Measurements from ENCODE around the gene AGRN.
"Not testable (repeated sequence)": the region's sequence is repeated elsewhere in the genome, so short reads cannot be mapped to it uniquely, and the experiment has no call there.

Gene AGRN

GRCh38 chr1:982765-983436 is 37.0 kb upstream of the AGRN start:
- H3K79me2 ChIP-seq (ENCODE audit: control insufficient read depth, insufficient read depth, low read length, unreplicated experiment) = no peaks in the 10 kb centered on the region
- H2AFZ ChIP-seq (ENCODE audit: low read length, unreplicated experiment) = no peak overlapping the region
- H3K27me3 ChIP-seq (ENCODE audit: insufficient read depth, low read length) = peaks cover 7% of the 10 kb centered on the region; the same call in 1 of the 2 replicates
- no peak overlapping the region for H3K27ac ChIP-seq (ENCODE audit: low read depth, low read length)
- H3K4me3 ChIP-seq (ENCODE audit: low read depth, low read length) = no peak overlapping the region
- no peaks in the 10 kb centered on the region for H3K4me1 ChIP-seq (ENCODE audit: control insufficient read depth, insufficient read depth, low read length, unreplicated experiment)
- no peaks in the 10 kb centered on the region for H3K36me3 ChIP-seq (ENCODE audit: insufficient read depth, low read length)

- Histone ChIP-seq H3K4me3 (ENCODE audit: low read depth, low read length) (peak overlapping the region; percentile 58; the same call in 1 of the 2 replicates), H3K27ac (ENCODE audit: low read depth, low read length) (no peak overlapping the region), H3K36me3 (ENCODE audit: insufficient read depth, low read length) (no peaks in the 10 kb centered on the region), H3K27me3 (ENCODE audit: insufficient read depth, low read length) (peaks cover 9% of the 10 kb centered on the region; the same call in 1 of the 2 replicates), H3K4me1 (ENCODE audit: control insufficient read depth, insufficient read depth, low read length, unreplicated experiment) (no peaks in the 10 kb centered on the region), H2AFZ (ENCODE audit: low read length, unreplicated experiment) (no peak overlapping the region), H3K79me2 (ENCODE audit: control insufficient read depth, insufficient read depth, low read length, unreplicated experiment) (no peaks in the 10 kb centered on the region)
Measured at GRCh38 chr1:983798-984475, 36.0 kb upstream of the AGRN start.

- H3K36me3 ChIP-seq (ENCODE audit: insufficient read depth, low read length) = no peaks in the 10 kb centered on the region
- no peaks in the 10 kb centered on the region for H3K79me2 ChIP-seq (ENCODE audit: control insufficient read depth, insufficient read depth, low read length, unreplicated experiment)
- peak overlapping the region; percentile 58; the same call in 1 of the 2 replicates for H3K4me3 ChIP-seq (ENCODE audit: low read depth, low read length)
- peaks cover 14% of the 10 kb centered on the region; the same call in 1 of the 2 replicates for H3K27me3 ChIP-seq (ENCODE audit: insufficient read depth, low read length)
- no peaks in the 10 kb centered on the region for H3K4me1 ChIP-seq (ENCODE audit: control insufficient read depth, insufficient read depth, low read length, unreplicated experiment)
- H3K27ac ChIP-seq (ENCODE audit: low read depth, low read length) = no peak overlapping the region
- H2AFZ ChIP-seq (ENCODE audit: low read length, unreplicated experiment) = no peak overlapping the region
Measured at GRCh38 chr1:984476-984814, 35.5 kb upstream of the AGRN start.

- no peak overlapping the region for H3K4me3 ChIP-seq (ENCODE audit: low read depth, low read length)
- no peaks in the 10 kb centered on the region for H3K79me2 ChIP-seq (ENCODE audit: control insufficient read depth, insufficient read depth, low read length, unreplicated experiment)
- no peak overlapping the region for H2AFZ ChIP-seq (ENCODE audit: low read length, unreplicated experiment)
- no peak overlapping the region for H3K27ac ChIP-seq (ENCODE audit: low read depth, low read length)
- H3K27me3 ChIP-seq (ENCODE audit: insufficient read depth, low read length) = peaks cover 16% of the 10 kb centered on the region; the same call in 1 of the 2 replicates
- H3K4me1 ChIP-seq (ENCODE audit: control insufficient read depth, insufficient read depth, low read length, unreplicated experiment) = no peaks in the 10 kb centered on the region
- H3K36me3 ChIP-seq (ENCODE audit: insufficient read depth, low read length) = no peaks in the 10 kb centered on the region
Measured at GRCh38 chr1:985126-985525, 34.8 kb upstream of the AGRN start.

- not testable (repeated sequence) for H3K4me1 ChIP-seq (ENCODE audit: control insufficient read depth, insufficient read depth, low read length, unreplicated experiment); H3K79me2 ChIP-seq (ENCODE audit: control insufficient read depth, insufficient read depth, low read length, unreplicated experiment); H3K27me3 ChIP-seq (ENCODE audit: insufficient read depth, low read length); H2AFZ ChIP-seq (ENCODE audit: low read length, unreplicated experiment); H3K36me3 ChIP-seq (ENCODE audit: insufficient read depth, low read length); H3K27ac ChIP-seq (ENCODE audit: low read depth, low read length); H3K4me3 ChIP-seq (ENCODE audit: low read depth, low read length)
Measured at GRCh38 chr1:988061-988460, 31.9 kb upstream of the AGRN start.

- H3K79me2 ChIP-seq (ENCODE audit: control insufficient read depth, insufficient read depth, low read length, unreplicated experiment); H2AFZ ChIP-seq (ENCODE audit: low read length, unreplicated experiment); H3K4me1 ChIP-seq (ENCODE audit: control insufficient read depth, insufficient read depth, low read length, unreplicated experiment); H3K36me3 ChIP-seq (ENCODE audit: insufficient read depth, low read length); H3K27ac ChIP-seq (ENCODE audit: low read depth, low read length); H3K4me3 ChIP-seq (ENCODE audit: low read depth, low read length); H3K27me3 ChIP-seq (ENCODE audit: insufficient read depth, low read length): not testable (repeated sequence)
Measured at GRCh38 chr1:991275-991674, 28.6 kb upstream of the AGRN start.

- Histone ChIP-seq H3K4me1 (ENCODE audit: control insufficient read depth, insufficient read depth, low read length, unreplicated experiment) (no peaks in the 10 kb centered on the region), H2AFZ (ENCODE audit: low read length, unreplicated experiment) (no peak overlapping the region), H3K4me3 (ENCODE audit: low read depth, low read length) (no peak overlapping the region), H3K27ac (ENCODE audit: low read depth, low read length) (no peak overlapping the region), H3K27me3 (ENCODE audit: insufficient read depth, low read length) (peaks cover 9% of the 10 kb centered on the region; the same call in 1 of the 2 replicates), H3K36me3 (ENCODE audit: insufficient read depth, low read length) (no peaks in the 10 kb centered on the region), H3K79me2 (ENCODE audit: control insufficient read depth, insufficient read depth, low read length, unreplicated experiment) (no peaks in the 10 kb centered on the region)
Measured at GRCh38 chr1:991895-992294, 28.0 kb upstream of the AGRN start.

- H3K27ac ChIP-seq (ENCODE audit: low read depth, low read length) = no peak overlapping the region
- no peaks in the 10 kb centered on the region for H3K36me3 ChIP-seq (ENCODE audit: insufficient read depth, low read length)
- H3K27me3 ChIP-seq (ENCODE audit: insufficient read depth, low read length) = peaks cover 9% of the 10 kb centered on the region; the same call in 1 of the 2 replicates
- no peaks in the 10 kb centered on the region for H3K4me1 ChIP-seq (ENCODE audit: control insufficient read depth, insufficient read depth, low read length, unreplicated experiment)
- H3K4me3 ChIP-seq (ENCODE audit: low read depth, low read length) = no peak overlapping the region
- no peaks in the 10 kb centered on the region for H3K79me2 ChIP-seq (ENCODE audit: control insufficient read depth, insufficient read depth, low read length, unreplicated experiment)
- no peak overlapping the region for H2AFZ ChIP-seq (ENCODE audit: low read length, unreplicated experiment)
Measured at GRCh38 chr1:992362-992761, 27.6 kb upstream of the AGRN start.

GRCh38 chr1:993379-993995 is 26.4 kb upstream of the AGRN start:
- Histone ChIP-seq H3K79me2 (ENCODE audit: control insufficient read depth, insufficient read depth, low read length, unreplicated experiment) (no peaks in the 10 kb centered on the region), H3K27me3 (ENCODE audit: insufficient read depth, low read length) (peaks cover 9% of the 10 kb centered on the region; the same call in 1 of the 2 replicates), H3K27ac (ENCODE audit: low read depth, low read length) (no peak overlapping the region), H3K36me3 (ENCODE audit: insufficient read depth, low read length) (no peaks in the 10 kb centered on the region), H3K4me1 (ENCODE audit: control insufficient read depth, insufficient read depth, low read length, unreplicated experiment) (no peaks in the 10 kb centered on the region), H3K4me3 (ENCODE audit: low read depth, low read length) (no peak overlapping the region), H2AFZ (ENCODE audit: low read length, unreplicated experiment) (no peak overlapping the region)

- not testable (repeated sequence) for H3K4me1 ChIP-seq (ENCODE audit: control insufficient read depth, insufficient read depth, low read length, unreplicated experiment); H3K4me3 ChIP-seq (ENCODE audit: low read depth, low read length); H2AFZ ChIP-seq (ENCODE audit: low read length, unreplicated experiment); H3K79me2 ChIP-seq (ENCODE audit: control insufficient read depth, insufficient read depth, low read length, unreplicated experiment); H3K27me3 ChIP-seq (ENCODE audit: insufficient read depth, low read length); H3K36me3 ChIP-seq (ENCODE audit: insufficient read depth, low read length); H3K27ac ChIP-seq (ENCODE audit: low read depth, low read length)
Measured at GRCh38 chr1:994546-994945, 25.4 kb upstream of the AGRN start.

Measured in ACC112 (cell line).